AG09319 (cell line): ENCODE data around the gene OAT.

Experiments used
- DNase-seq: peaks from one replicate; pipeline ENCODE4 v3.0.0-alpha.2; 2010; ENCODE audit warnings: low read depth; ENCODE audit errors: extremely low read depth
- CTCF ChIP-seq: IDR thresholded peaks from 2 replicates; pipeline ENCODE4 v1.5.1; 2011; ENCODE audit warnings: low read depth, mild to moderate bottlenecking, inconsistent platforms, low read length, moderate library complexity

Gene OAT

GRCh38 chr10:124357561-124357885, 61.2 kb downstream of the OAT start:
- no peak for TF ChIP-seq CTCF

GRCh38 chr10:124356701-124357560, 61.8 kb downstream of the OAT start:
- no peak for DNase-seq
- TF ChIP-seq CTCF = no peak

More at GRCh38 chr10:124357561-124357885, 61.2 kb downstream of the OAT start:
- no peak for DNase-seq

GRCh38 chr10:124354411-124355382, 64.0 kb downstream of the OAT start:
- no peak for TF ChIP-seq CTCF
- DNase-seq = peak; percentile 37

GRCh38 chr10:124353896-124354295, 64.8 kb downstream of the OAT start:
- no peak for TF ChIP-seq CTCF
- DNase-seq = no peak

- TF ChIP-seq CTCF = no peak
- DNase-seq = no peak
Measured at GRCh38 chr10:124353091-124353815, 65.5 kb downstream of the OAT start.

GRCh38 chr10:124351481-124352220, 67.1 kb downstream of the OAT start:
- no peak for DNase-seq
- TF ChIP-seq CTCF = no peak
